SIG-M5 (cell line): ENCODE results near the gene SHH.

Experiments used
- DNase-seq: peaks from one replicate; lab custom pipeline; 2025; lab: John Stamatoyannopoulos, UW

The SHH gene

GRCh38 chr7:155792315-155792960 lies 19.8 kb downstream of the SHH start:
- DNase-seq = no peak

GRCh38 chr7:155791836-155792235 lies 20.4 kb downstream of the SHH start:
- DNase-seq = no peak

GRCh38 chr7:155791214-155791737 lies 21.0 kb downstream of the SHH start:
- no peak for DNase-seq

- no peak for DNase-seq
These were observed 21.6 kb downstream of the SHH start for GRCh38 chr7:155790666-155791065.

GRCh38 chr7:155789001-155789725 lies 23.1 kb downstream of the SHH start:
- no peak for DNase-seq

- no peak for DNase-seq
These were observed 23.7 kb downstream of the SHH start for GRCh38 chr7:155788616-155789000.

- DNase-seq = no peak
These were observed 25.0 kb downstream of the SHH start for GRCh38 chr7:155787171-155787851.

GRCh38 chr7:155786491-155786890 lies 25.8 kb downstream of the SHH start:
- no peak for DNase-seq

GRCh38 chr7:155785536-155785935 lies 26.7 kb downstream of the SHH start:
- DNase-seq = no peak

GRCh38 chr7:155782466-155782865 lies 29.8 kb downstream of the SHH start:
- DNase-seq = no peak

- DNase-seq = no peak
These were observed 30.8 kb downstream of the SHH start for GRCh38 chr7:155781433-155781832.

GRCh38 chr7:155780884-155781283 lies 31.4 kb downstream of the SHH start:
- DNase-seq = no peak

- DNase-seq = no peak
These were observed 33.9 kb downstream of the SHH start for GRCh38 chr7:155778349-155778748.

GRCh38 chr7:155776606-155777005 lies 35.7 kb downstream of the SHH start:
- no peak for DNase-seq

GRCh38 chr7:155775691-155776090 lies 36.6 kb downstream of the SHH start:
- no peak for DNase-seq

- no peak for DNase-seq
These were observed 37.3 kb downstream of the SHH start for GRCh38 chr7:155774947-155775346.

GRCh38 chr7:155773531-155773930 lies 38.7 kb downstream of the SHH start:
- no peak for DNase-seq

- DNase-seq = no peak
These were observed 42.0 kb downstream of the SHH start for GRCh38 chr7:155770241-155770640.

GRCh38 chr7:155769701-155770100 lies 42.6 kb downstream of the SHH start:
- DNase-seq = no peak

- DNase-seq = no peak
These were observed 45.0 kb downstream of the SHH start for GRCh38 chr7:155766966-155767916.

GRCh38 chr7:155766386-155766785 lies 45.9 kb downstream of the SHH start:
- no peak for DNase-seq

GRCh38 chr7:155765458-155765857 lies 46.8 kb downstream of the SHH start:
- DNase-seq = no peak
